ENCODE measurements around the gene SLC13A4. TPM values are rescaled to one million over a fixed set of nuclear protein-coding genes. Genes with fewer than 3 reads are reported as not detected.

The SLC13A4 gene
- total RNA-seq, 4 donors from 2014 or later, result not detected

- peak within 1 kb of the TSS; percentile 81 to 100 (median 90) for H3K4me3 ChIP-seq
- H3K9me3 ChIP-seq, result no peaks in the 10 kb centered on the region
- intact Hi-C loops (cut with DNase I; ENCODE audit: low total_unique reads) (loop anchor here (1.0 to 5.0 kb wide), 5 partner anchors 134 to 1345 kb away; partner anchors contain the start of genes CNOT4, MTPN and SLC35B4), in situ Hi-C loops (cut with MboI; ENCODE audit: low sequenced_read_pairs in 4 of 4) (loop anchor here in 2 of 4 donors (10.0 to 25.0 kb wide), 2 partner anchors 312 to 350 kb away; partner anchors contain the start of gene MTPN (in 1 of the 2))
- H3K27ac ChIP-seq, result peak within 1 kb of the TSS; percentile 91 to 99 (median 94)
- H3K27me3 ChIP-seq, result no peaks in the 10 kb centered on the region
- DNase-seq (peak; percentile 93 to 95), ATAC-seq (peak; percentile 93 to 94)
- H3K4me1 ChIP-seq, result peaks cover 35 to 47% of the 10 kb centered on the region in 2 donors
- peak in 2 of 5 experiments; percentile 87 to 91 for TF ChIP-seq CTCF (IDR thresholded peaks at IDR 0.05 in 4 of 5, conservative IDR thresholded peaks at IDR 0.05 in 1 of 5)
- TF ChIP-seq POLR2A (IDR thresholded peaks at IDR 0.05), result peak; percentile 90 to 93
- no peaks in the 10 kb centered on the region for H3K36me3 ChIP-seq
Observed at GRCh38 chr7:135662373-135663114, 65.4 kb downstream of the SLC13A4 start, which contains the start of gene STMP1. TSS of gene STMP1 (plus strand) at chr7:135662514.

GRCh38 chr7:135662123-135662372, 65.9 kb downstream of the SLC13A4 start:
- Histone ChIP-seq H3K27me3 (no peaks in the 10 kb centered on the region), H3K4me3 (peak overlapping the region; percentile 81 to 100 (median 90)), H3K4me1 (peaks cover 32 to 43% of the 10 kb centered on the region in 2 donors), H3K36me3 (no peaks in the 10 kb centered on the region), H3K9me3 (no peaks in the 10 kb centered on the region), H3K27ac (peak overlapping the region; percentile 91 to 99 (median 94))
- peak in 3 of 5 experiments; percentile 79 to 94 (median 88) for TF ChIP-seq CTCF (IDR thresholded peaks at IDR 0.05 in 4 of 5, conservative IDR thresholded peaks at IDR 0.05 in 1 of 5)
- TF ChIP-seq POLR2A (IDR thresholded peaks at IDR 0.05), result no peak
- ATAC-seq (peak in 1 of 2 donors; percentile 28), DNase-seq (no peak)
- in situ Hi-C loops (cut with MboI; ENCODE audit: low sequenced_read_pairs in 4 of 4) (loop anchor here in 2 of 4 donors (10.0 to 25.0 kb wide), 2 partner anchors 313 to 350 kb away; partner anchors contain the start of gene MTPN (in 1 of the 2)), intact Hi-C loops (cut with DNase I; ENCODE audit: low total_unique reads) (loop anchor here (1.0 to 5.0 kb wide), 5 partner anchors 135 to 1345 kb away; partner anchors contain the start of genes CNOT4, MTPN and SLC35B4)

DNA sequence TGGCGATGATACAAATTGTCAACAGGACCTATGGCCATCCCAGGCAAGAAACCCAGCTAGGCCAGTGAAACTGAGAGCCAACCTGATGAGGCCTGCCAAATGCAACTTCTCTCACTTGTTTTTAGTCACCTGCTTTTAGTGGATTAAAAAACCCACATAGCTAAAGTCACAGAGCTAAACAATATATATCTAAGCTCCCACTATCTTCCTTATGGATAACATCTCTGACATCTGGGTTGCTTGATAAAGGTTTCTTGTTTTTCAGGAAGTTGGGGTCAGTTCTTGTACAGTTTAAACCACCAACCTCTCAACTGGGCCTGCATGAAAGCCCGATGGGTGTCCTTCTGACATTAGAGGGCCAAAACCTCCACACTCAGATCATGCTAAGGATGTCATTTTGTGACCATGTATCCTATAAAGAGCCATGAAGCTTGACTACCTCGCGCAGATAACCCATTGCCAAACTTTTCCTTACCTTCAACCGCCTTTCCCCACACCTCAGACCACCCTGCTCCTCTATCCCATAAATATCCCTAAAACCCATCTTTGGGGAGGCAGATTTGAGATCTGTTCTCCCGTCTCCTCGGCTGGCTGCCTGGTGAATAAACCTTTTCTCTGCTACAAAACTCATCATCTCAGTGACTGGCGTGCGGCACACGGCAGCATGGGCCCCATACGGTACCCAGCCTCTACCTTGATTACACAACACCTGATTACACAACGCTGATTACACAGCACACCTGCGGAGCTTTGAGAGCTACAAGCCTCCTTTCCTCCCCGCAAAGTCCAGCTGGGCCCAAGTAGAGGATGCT, 66.5 kb downstream of the SLC13A4 start:
- no peaks in the 10 kb centered on the region for H3K9me3 ChIP-seq
- DNase-seq (peak in 1 of 2 donors; percentile 28), ATAC-seq (peak; percentile 11 to 15)
- peaks cover 27 to 38% of the 10 kb centered on the region in 2 donors for H3K4me1 ChIP-seq
- H3K36me3 ChIP-seq, result no peaks in the 10 kb centered on the region
- H3K27me3 ChIP-seq, result no peaks in the 10 kb centered on the region
- in situ Hi-C loops (cut with MboI; ENCODE audit: low sequenced_read_pairs in 4 of 4) (loop anchor here in 2 of 4 donors (10.0 to 25.0 kb wide), 2 partner anchors 313 to 351 kb away; partner anchors contain the start of gene MTPN (in 1 of the 2)), intact Hi-C loops (cut with DNase I; ENCODE audit: low total_unique reads) (loop anchor here (1.0 to 5.0 kb wide), 5 partner anchors 135 to 1344 kb away; partner anchors contain the start of genes CNOT4, MTPN and SLC35B4)
- TF ChIP-seq POLR2A (IDR thresholded peaks at IDR 0.05) (no peak), CTCF (IDR thresholded peaks at IDR 0.05 in 4 of 5, conservative IDR thresholded peaks at IDR 0.05 in 1 of 5) (no peak)
- H3K4me3 ChIP-seq, result peak overlapping the region; percentile 81 to 100 (median 90)
- peak overlapping the region; percentile 91 to 99 (median 94) for H3K27ac ChIP-seq

GRCh38 chr7:135659159-135659846, 68.7 kb downstream of the SLC13A4 start:
- DNase-seq, result no peak
- H3K27me3 ChIP-seq, result no peaks in the 10 kb centered on the region
- H3K36me3 ChIP-seq, result no peaks in the 10 kb centered on the region
- in situ Hi-C loops (cut with MboI; ENCODE audit: low sequenced_read_pairs in 4 of 4), result loop anchor here in 2 of 4 donors (10.0 to 25.0 kb wide), 2 partner anchors 345 to 353 kb away; no protein-coding TSS in a partner anchor
- no peak for TF ChIP-seq POLR2A (IDR thresholded peaks at IDR 0.05)
- no peak for TF ChIP-seq CTCF (IDR thresholded peaks at IDR 0.05 in 4 of 5, conservative IDR thresholded peaks at IDR 0.05 in 1 of 5)
- no peak for ATAC-seq
- H3K27ac ChIP-seq, result no peak overlapping the region
- H3K4me1 ChIP-seq, result peaks cover 19 to 20% of the 10 kb centered on the region in 2 donors
- intact Hi-C loops (cut with DNase I; ENCODE audit: low total_unique reads), result no loop called here
- no peak overlapping the region for H3K4me3 ChIP-seq
- no peaks in the 10 kb centered on the region for H3K9me3 ChIP-seq

All from gastrocnemius medialis (tissue), 4 donors.